Esophagus squamous epithelium (tissue), 4 donors: ENCODE data around the gene MTF2.

ENCODE experiments used
- POLR2A ChIP-seq, 4 donors: fragments of 450-650 bp; IDR thresholded peaks; one replicate each; pipeline ENCODE4 v1.6.1; 2017; ENCODE audit warnings: antibody characterized with exemption in 4 of 4, mild to moderate bottlenecking in 4 of 4, moderate library complexity in 3 of 4
- TF ChIP-seq, protein P1 (sequence below), 6 experiments: fragments of 450-650 bp in 4 of 6; fragments of 200-600 bp in 2 of 6; sonication (generic) in 2 of 6; IDR thresholded peaks; one replicate each; pipeline ENCODE4 v1.5.1; 2016 to 2019; ENCODE audit warnings: antibody characterized with exemption in 6 of 6, mild to moderate bottlenecking in 4 of 6, moderate library complexity in 4 of 6

GRCh38 chr1:93180723-93181613 lies 101.9 kb downstream of the MTF2 start, which contains the start of gene CCDC18:
- TF ChIP-seq, protein P1, sequence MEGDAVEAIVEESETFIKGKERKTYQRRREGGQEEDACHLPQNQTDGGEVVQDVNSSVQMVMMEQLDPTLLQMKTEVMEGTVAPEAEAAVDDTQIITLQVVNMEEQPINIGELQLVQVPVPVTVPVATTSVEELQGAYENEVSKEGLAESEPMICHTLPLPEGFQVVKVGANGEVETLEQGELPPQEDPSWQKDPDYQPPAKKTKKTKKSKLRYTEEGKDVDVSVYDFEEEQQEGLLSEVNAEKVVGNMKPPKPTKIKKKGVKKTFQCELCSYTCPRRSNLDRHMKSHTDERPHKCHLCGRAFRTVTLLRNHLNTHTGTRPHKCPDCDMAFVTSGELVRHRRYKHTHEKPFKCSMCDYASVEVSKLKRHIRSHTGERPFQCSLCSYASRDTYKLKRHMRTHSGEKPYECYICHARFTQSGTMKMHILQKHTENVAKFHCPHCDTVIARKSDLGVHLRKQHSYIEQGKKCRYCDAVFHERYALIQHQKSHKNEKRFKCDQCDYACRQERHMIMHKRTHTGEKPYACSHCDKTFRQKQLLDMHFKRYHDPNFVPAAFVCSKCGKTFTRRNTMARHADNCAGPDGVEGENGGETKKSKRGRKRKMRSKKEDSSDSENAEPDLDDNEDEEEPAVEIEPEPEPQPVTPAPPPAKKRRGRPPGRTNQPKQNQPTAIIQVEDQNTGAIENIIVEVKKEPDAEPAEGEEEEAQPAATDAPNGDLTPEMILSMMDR (IDR thresholded peaks at IDR 0.05), result no peak
- no peak for TF ChIP-seq POLR2A (IDR thresholded peaks at IDR 0.05)
